ENCODE data around the gene ASB12.

The ASB12 gene

DNA sequence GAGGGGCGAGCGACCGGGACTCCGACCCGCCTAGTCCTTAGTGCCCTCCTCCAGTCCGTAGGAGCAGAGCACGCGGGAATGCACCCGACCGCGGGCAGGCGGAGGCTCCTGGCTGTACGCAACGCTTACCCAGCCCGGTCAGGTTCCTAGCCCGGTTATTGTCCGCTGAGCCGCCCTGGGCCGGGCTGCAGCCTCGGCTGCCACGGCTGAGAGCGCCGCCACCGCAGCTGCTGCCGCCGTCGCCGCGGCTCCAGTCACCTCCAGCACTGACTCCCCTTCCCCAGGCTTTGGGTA is 25.0 kb downstream of the ASB12 start, which contains the start of gene AMER1:
Gene AMER1 (minus strand): TSS at position 268 of the 294 bp plus-strand sequence. CDS start 12,422 bp downstream, outside the sequence.
- TF ChIP-seq CTCF (conservative IDR thresholded peaks at IDR 0.05; ENCODE audit: low read length) = no peak
- DNase-seq (ENCODE audit: low read depth) = no peak
- H3K4me3 ChIP-seq (ENCODE audit: low read length) = peak within 1 kb of the TSS; percentile 67

- no peak for TF ChIP-seq CTCF (conservative IDR thresholded peaks at IDR 0.05; ENCODE audit: low read length)
- H3K4me3 ChIP-seq (ENCODE audit: low read length) = peak overlapping the region; percentile 67
- DNase-seq (ENCODE audit: low read depth) = peak; percentile 26
Measured at GRCh38 chrX:64204701-64205440, 25.5 kb downstream of the ASB12 start.

- peak; percentile 0 for DNase-seq (ENCODE audit: low read depth)
- no peak for TF ChIP-seq CTCF (conservative IDR thresholded peaks at IDR 0.05; ENCODE audit: low read length)
- H3K4me3 ChIP-seq (ENCODE audit: low read length) = peak overlapping the region; percentile 67
Measured at GRCh38 chrX:64204252-64204651, 26.2 kb downstream of the ASB12 start.

GRCh38 chrX:64202808-64203325 is 27.5 kb downstream of the ASB12 start:
- peak; percentile 22 for DNase-seq (ENCODE audit: low read depth)
- H3K4me3 ChIP-seq (ENCODE audit: low read length) = no peak overlapping the region
- TF ChIP-seq CTCF (conservative IDR thresholded peaks at IDR 0.05; ENCODE audit: low read length) = no peak

- no peak for DNase-seq (ENCODE audit: low read depth)
- no peak overlapping the region for H3K4me3 ChIP-seq (ENCODE audit: low read length)
- no peak for TF ChIP-seq CTCF (conservative IDR thresholded peaks at IDR 0.05; ENCODE audit: low read length)
Measured at GRCh38 chrX:64198036-64198435, 32.4 kb downstream of the ASB12 start.

- TF ChIP-seq CTCF (conservative IDR thresholded peaks at IDR 0.05; ENCODE audit: low read length) = no peak
- H3K4me3 ChIP-seq (ENCODE audit: low read length) = no peak overlapping the region
- no peak for DNase-seq (ENCODE audit: low read depth)
Measured at GRCh38 chrX:64196606-64197005, 33.8 kb downstream of the ASB12 start.

- no peak for TF ChIP-seq CTCF (conservative IDR thresholded peaks at IDR 0.05; ENCODE audit: low read length)
- no peak for DNase-seq (ENCODE audit: low read depth)
- no peak overlapping the region for H3K4me3 ChIP-seq (ENCODE audit: low read length)
Measured at GRCh38 chrX:64195862-64196261, 34.5 kb downstream of the ASB12 start.

Measured in AG10803 (cell line).